CD1c-positive myeloid dendritic cell (primary cell): ENCODE results near the gene SETX.
A peak's percentile ranks its signal among the peaks of the same experiment; 100 is the strongest.
"Not testable (repeated sequence)": the region's sequence is repeated elsewhere in the genome, so short reads cannot be mapped to it uniquely, and the experiment has no call there.

Source experiments
- DNase-seq: peaks from one replicate; pipeline ENCODE4 v3.0.0-alpha.2; 2016; ENCODE audit errors: extremely low spot score

SETX gene

GRCh38 chr9:132354637-132355355 is at the start of gene SETX:
SETX (minus strand) TSS chr9:132354986; CDS start chr9:132349428, 5,558 bp downstream.
- peak; percentile 99 for DNase-seq

DNA sequence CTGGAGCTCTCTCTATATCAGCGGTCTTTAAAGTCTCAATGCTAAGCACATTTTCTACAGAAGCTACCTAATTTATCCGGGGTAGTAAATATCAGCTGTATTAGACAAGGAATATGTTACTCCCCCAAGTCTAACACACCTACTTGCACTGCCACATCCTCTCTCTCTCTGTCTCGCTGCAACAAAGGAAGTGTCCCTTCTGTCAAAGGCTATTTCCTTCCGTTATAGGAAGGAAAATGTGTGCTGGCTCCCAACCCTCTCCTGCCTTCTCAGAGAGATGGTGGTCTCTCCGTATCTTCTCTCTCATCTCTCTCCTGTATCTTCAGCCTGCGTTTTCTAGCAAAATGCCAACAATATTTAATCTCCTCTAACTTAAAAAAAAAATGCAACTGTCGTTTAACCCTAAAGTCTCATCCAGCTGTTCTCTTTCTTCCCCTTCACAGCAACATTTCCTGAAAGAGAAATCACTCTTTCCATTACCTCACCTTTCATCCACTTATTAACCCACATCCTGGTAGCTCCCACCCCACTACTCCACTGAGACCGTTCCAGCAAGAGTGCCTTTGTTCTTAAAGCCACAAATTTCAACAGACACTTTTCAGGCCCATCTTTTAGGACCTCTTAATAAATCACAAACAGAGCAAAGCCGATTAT is 49.6 kb upstream of the SETX start:
- no peak for DNase-seq

DNA sequence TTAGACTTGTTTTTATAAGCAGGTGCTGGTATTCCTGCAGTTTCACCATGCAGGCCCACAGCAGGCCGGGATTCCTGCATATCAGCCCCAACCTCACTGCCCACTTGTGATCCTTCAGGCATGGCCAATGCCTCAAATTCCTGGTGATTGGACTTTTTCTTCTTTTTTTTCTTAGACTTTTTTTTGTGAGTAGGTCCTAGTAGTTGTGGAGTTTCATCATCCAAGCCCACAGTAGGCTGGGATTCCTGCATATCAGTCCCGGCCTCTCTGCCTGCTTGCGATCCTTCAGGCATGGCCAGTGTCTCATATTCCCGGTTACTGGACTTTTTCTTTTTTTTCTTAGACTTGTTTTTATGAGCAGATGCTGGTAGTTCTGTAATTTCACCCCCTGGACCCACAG is 47.0 kb upstream of the SETX start:
- no peak for DNase-seq

- DNase-seq = no peak
These were observed 40.8 kb upstream of the SETX start for GRCh38 chr9:132395560-132395959.

DNA sequence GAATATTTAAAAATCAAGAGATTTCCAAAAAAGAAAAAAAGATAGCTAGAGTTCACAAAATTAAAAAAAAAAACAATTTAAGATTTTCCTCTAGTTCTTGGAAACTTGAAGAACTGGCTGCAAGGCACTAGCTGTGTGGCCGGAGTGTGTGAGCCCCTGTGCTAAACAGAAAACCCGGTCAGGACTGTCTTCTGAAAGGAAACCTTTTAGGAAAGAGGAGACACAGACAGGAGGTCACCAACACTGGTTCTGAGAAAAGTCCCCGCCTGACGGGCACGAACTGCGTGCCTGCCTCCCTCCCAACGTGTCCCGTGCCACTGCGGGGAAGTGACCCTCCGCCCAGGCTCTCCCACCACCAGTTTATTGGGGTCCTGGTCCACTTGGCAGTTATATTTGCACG is 36.7 kb upstream of the SETX start:
- DNase-seq = no peak

- no peak for DNase-seq
These were observed 36.2 kb upstream of the SETX start for GRCh38 chr9:132390966-132391365.

GRCh38 chr9:132387133-132387532 is 32.3 kb upstream of the SETX start:
- no peak for DNase-seq

GRCh38 chr9:132384376-132384775 is 29.6 kb upstream of the SETX start:
- no peak for DNase-seq

DNA sequence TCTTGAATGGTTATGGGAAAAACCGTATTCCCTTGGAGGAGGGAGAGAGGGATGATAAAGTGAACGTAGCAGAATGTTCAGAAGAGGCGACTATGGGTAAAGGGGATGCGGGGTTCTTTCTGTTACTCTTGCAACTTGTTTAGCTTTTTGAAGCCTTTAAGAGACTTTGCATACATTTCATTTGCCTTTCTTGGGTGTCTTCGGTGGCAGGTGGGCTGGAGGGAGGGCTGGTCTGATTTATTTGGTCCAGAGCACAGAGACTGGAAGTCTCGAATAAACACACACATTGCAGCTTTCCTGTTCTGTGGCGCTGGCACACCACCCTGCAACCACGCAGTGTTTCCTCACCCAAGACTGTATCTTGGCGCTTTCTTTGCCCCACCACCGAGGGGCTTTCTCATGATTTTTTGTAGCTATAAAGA is 28.7 kb upstream of the SETX start:
- peak; percentile 7 for DNase-seq

GRCh38 chr9:132381966-132382541 is 27.3 kb upstream of the SETX start:
- peak; percentile 70 for DNase-seq

DNA sequence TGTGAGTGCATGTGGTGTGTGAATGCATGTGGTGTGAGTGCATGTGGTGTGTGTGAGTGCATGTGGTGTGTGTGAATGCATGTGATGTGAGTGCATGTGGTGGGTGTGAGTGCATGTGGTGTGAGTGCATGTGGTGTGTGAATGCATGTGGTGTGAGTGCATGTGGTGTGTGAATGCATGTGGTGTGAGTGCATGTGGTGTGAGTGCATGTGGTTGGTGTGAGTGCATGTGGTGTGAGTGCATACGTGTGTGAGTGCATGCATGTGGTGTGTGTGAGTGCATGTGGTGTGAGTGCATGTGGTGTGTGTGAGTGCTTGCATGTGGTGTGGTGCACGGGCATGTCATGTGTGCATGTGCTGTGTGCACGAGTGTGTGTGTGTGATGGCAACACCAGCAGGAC is 23.6 kb upstream of the SETX start:
- not testable (repeated sequence) for DNase-seq

DNA sequence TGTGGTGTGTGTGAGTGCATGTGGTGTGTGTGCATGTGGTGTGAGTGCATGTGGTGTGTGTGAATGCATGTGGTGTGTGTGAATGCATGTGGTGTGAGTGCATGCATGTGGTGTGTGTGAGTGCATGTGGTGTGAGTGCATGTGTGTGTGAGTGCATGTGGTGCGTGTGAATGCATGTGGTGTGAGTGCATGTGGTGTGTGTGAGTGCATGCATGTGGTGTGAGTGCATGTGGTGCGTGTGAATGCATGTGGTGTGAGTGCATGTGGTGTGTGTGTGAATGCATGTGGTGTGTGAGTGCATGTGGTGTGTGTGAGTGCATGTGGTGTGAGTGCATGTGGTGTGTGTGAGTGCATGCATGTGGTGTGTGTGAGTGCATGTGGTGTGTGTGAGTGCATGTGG is 23.0 kb upstream of the SETX start:
- DNase-seq = not testable (repeated sequence)

DNA sequence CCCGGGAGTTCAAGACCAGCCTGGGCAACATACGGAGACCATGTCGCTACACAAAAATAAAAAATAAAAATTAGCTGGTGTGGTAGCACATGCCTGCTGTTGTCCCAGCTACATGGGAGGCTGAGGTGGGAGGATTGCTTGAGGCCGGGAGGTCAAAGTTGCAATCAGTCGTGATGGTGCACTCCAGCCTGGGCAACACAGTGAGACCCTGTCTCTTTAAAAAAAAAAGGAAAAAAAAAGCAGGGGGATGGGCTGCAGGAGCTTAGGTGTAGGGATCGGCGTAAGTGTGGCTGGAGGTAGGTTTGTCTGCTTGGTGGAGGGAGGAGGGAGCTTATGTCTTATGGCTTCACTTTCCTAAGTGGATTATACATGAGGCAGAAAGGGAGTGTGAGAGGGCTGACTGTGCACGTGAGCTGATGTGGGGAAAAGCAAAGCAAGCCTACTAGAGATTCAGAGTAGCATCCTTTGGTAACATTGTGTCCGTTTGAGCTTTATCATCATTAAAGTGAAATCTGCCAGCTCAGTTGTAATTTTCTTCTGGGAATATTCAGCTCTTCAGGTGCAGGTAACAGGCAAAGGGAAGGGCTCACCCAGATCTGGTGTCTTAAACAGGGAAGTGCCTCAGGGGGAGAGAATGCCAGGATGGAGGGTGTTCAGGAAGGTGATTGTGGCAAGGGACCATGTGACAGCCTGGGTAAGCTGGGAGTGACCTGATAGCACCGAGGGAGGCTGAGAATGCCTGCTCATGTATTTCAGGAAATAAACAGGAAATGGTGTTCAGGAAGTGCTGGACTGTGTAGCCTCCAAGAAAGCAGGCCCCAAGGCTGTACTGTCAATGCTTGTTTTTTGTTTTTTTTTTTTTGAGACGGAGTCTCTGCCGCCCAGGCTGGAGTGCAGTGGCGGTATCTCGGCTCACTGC is 17.6 kb upstream of the SETX start:
- peak; percentile 75 for DNase-seq

GRCh38 chr9:132370592-132370991 is 15.8 kb upstream of the SETX start:
- no peak for DNase-seq

GRCh38 chr9:132369421-132369820 is 14.6 kb upstream of the SETX start:
- DNase-seq = no peak

DNA sequence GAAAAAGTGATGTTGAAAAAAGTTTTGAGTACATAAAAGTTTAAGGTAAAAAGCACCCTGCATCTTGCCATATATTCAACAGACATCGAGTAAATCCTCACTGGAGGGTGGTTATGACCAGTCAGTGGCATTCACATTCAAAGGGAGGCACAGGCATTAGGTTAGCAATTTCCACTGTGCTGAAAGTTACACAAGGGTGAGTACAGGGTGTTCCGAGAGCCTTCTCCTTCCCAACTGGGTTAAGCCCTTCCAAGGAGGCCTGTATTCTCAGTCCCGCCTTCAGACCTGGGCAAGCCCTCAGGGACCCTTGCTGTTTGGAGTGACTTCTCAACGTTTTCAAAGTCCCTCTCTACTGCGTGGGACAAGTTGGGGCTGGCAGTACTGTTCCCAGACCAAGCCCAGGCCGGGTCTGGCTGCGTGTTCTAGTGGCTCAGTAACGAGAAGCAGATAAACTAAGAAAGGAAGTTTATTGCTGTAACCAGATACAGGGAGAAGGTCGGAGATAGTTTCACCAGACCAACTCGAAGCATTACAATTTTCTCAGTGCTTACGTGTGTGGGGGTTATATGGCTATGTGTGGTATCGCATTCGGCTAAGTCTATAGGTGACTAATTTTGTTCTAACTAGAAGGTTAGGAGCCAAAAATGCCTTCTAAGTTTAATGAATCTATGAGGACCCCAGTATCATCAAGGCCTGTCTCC is 13.0 kb upstream of the SETX start:
- no peak for DNase-seq

DNA sequence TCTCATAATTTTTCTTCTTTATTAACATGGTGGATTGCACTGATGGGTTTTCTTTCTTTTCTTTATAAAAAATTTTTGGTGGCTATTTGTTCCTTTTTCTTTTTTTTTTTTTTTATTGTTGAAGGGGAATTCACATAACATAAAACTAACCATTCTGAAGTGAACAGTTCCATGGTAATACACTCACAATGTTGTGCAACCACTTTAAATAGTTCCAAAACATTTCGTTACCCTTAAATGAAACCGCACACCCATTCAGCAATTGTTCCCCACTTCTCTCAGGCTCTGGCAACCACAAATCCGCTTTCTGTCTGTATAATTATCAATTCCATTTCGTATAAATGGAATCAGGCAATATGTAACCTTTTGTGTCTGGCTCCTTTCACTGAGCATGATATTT is 11.7 kb upstream of the SETX start:
- DNase-seq = peak; percentile 43

DNA sequence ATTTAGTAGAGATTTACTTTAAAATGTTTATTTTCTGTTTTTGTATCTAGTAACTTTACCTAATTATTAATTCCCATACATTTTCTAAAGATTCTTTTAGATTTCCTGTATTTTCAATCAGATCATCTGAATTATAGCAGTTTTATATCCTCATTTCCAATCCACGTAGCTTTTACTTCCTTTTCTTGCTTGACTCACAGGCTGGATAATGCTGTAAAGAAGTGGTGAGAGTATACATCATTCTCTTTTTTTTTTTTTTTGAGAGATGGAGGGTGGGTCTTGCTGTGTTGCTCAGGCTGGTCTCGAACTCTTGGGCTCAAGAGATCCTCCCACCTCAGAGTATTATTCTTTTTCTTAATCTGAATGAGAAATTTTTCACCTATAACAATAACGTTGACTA is 11.2 kb upstream of the SETX start:
- peak; percentile 52 for DNase-seq

DNA sequence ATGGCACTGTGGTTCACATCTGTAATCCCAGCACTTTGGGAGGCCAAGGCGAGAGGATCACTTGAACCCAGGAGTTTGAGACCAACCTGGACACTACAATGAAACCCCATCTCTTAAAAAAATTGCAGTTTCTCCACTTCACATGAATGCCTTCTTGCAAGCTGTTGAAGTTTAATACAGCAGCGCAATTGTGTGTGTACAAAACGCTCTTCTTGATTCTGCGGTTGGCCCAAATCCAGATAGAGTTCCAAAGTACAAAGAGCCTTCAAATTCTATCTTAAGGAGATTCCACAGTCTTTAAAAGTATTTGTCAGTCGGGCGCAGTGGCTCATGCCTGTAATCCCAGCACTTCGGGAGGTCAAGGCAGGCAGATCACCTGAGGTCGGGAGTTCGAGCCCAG is 9.3 kb upstream of the SETX start:
- no peak for DNase-seq

DNA sequence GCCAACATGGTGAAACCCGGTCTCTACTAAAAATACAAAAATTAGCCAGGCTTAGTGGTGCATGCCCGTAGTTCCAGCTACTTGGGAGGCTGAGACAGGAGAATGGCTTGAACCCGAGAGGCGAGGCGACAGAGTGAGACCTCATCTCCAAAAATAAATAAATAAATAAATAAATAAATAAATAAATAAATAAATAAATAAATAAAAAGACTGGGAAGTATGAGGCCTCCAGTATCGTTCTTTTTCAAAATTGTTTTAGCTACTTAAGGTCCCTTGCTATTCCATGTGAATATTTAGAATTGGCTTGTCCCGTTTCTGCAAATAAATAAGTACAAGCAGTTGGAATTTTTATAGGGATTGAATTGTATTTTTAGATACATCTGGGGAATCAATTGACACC is 3.0 kb upstream of the SETX start:
- no peak for DNase-seq

DNA sequence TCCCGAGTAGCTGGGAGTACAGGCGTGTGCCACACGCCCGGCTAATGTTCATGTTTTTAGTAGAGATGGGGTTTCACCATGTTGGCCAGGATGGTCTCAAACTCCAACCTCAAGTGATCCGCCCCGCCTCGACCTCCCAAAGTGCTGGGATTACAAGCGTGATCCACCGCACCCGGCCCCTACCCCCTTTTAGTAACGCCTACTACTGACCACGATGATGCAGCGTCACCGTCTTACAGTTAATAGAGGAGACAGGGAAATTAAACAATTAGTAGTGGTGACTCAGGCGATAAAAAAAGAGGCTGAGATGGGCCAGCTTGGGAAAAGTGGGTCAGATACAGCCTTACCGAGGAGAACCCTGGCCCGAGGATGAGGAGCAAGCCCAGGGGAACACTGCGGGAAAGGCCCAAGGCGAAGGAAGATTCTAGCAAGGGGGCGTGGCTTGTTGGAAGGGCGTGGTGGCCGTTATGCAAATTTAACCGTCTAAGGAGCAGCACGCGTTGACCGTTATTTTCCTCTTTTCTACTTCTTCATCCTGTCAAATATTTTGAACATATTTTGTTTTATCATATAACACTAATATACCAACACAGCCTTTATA is 1.6 kb upstream of the SETX start:
- no peak for DNase-seq
